AG08396 (cell line): ENCODE measurements around the gene MPPED1.

Experiments used
- DNase-seq: peaks from one replicate; pipeline ENCODE4 v3.0.0; 2012; ENCODE audit warnings: low spot score, mixed read lengths

The MPPED1 gene

DNA sequence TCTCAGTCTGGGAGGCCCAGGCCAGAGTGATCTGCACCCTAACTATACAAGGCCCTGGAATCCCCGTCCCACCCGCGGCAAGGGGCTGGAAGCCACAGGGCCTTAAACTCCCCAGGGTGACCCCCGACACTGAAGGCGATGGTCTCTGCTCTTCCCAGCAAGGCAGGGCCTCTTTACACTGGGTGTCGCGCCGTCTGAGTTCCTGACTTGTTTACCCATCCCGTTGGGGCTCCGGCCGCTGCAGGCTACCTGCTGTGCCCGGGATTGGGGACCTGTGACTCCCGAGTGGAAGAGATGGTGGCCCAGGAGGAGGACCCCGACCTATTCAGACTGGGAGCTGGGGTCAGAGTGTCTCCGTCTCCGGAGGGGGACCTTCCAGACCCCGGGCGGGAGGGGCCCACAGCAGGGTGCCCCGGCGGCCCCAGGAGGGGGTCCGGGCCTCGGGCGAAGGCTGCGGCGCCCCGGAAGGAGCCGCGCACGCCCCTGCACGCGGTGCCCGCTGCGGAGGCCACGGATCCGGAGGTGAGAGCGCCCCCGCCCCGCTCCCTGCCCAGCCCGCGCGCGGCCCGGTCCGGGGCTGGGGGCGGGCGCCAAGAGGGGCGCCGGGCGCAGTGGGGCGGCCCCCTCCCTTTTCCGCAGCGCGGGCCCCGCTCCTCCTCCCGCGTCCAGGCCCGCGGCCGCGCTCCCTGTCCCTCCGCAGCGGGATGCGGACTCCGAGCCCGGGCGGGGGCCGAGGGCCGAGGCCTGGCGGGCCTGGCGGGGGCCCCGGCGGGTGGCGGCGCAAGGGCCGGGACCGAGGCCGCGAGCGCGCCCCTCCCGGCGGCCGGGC, 560 bp upstream of the MPPED1 start:
- no peak for DNase-seq

DNA sequence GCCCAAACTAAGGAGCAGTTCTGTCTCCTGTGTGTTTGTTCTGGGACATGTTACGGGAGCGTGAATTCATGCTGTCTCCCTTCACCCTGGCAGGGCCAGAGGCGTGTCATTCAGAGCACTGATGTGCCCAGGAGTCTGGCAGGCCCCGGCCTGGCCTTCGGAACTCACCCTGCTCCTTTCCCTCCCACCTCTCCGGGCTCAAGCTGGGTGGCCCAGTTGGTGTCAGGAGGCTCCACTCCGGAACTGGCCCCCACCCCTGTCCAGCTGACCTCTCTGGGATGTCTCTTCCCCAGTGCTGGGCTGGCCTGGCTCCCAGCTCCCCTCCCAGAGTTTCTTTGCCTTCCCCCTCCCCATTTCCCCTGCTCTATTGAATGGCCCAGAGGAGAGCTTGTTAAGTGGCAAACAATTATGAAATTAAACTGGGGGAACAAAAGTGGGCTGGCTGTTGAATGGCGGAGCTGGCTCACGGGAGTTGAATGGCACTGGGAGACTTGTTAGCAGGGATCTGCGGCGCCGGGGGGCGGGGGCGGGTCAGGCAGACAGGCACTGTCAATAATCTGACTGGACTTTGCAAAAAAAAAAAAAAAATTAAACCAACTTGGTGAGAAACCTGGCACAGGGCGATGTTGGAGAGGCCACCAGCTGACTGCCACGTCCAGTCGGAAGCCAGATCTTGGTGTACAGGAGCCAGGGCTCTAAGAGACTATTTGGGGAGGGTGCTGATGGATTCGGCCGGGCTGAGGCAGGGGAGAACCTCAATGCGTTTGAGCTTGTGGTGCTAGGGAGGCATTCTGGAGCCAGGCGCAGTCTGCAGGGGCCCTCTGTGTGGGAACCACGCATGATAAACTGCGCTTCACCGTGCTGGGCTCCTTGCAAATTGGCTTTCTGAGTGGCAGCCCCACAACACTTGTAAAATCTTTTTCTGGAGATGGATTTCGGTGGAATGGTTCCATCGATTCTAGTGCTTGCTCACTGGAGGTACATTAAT, 1.3 kb downstream of the MPPED1 start:
- DNase-seq = no peak

- DNase-seq = no peak
Observed at GRCh38 chr22:43413826-43414225, 2.0 kb downstream of the MPPED1 start.

GRCh38 chr22:43415681-43416080, 3.9 kb downstream of the MPPED1 start:
- DNase-seq = no peak

GRCh38 chr22:43417555-43417954, 5.7 kb downstream of the MPPED1 start:
- no peak for DNase-seq

GRCh38 chr22:43418079-43418825, 6.4 kb downstream of the MPPED1 start:
- DNase-seq = no peak

DNA sequence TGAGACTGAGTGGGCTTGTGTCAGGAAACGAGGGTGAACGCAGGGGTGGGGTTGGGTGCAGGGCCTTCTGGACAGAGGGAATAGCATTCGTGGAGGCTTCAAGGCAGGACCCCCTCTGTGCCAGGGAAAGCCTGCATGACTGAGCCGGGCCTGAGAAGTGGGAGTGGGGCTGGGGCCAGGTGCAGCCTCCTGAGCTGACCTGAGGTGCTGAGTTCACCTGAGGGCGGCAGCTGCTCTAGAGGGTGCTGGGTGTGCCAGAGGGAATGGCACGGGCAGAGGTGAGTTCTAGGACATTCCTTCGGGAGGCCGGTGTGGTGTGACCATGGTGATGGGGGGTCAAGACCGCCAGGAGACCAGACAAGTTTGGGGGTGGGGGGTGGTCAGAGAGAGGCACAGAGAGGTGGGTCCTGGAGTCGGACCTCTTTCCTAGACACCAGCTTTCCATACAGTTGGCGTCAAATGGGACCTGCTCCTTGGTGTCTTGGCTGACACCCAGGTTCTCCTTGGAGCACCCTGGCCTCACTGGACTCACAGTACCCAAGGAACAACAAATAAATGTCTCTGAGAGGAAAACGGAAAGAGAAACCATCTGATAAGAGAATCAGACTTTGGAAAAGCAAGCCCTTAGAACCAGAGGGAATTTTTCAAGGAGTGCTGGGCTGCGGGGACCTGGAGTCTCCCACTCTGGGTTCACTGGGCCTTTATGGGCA, 7.7 kb downstream of the MPPED1 start:
- DNase-seq = no peak

DNA sequence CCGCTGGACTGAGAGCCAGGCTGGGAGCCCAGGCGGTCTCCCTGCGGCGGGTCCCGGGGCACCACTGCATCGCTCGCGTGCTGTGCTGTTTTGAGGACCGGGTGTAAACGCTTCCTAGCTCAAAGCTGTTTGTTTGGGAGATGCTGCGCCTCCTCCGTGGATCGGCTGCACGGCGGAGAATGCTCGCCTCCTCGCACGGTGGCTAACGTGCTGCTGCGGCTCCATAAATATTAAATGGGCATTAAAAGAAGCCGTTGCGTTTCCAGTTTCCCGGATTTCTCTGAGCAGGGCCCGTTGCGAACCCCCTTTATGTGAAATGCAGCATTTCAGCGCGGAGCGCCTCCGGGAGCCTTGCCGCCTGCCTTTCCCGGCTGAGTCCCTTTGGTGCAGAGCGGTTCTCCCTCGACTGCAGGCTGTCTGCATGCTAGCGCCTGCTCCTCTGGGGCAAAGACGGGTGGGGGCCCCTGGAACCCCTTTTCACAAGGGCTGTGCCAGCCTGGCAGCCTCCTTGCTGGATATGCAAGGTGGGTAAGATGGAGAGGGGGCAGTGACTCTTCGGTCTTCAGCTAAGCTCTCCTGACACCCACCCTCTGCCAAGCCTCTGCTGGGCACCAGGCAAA, 9.3 kb downstream of the MPPED1 start:
- DNase-seq = no peak

DNA sequence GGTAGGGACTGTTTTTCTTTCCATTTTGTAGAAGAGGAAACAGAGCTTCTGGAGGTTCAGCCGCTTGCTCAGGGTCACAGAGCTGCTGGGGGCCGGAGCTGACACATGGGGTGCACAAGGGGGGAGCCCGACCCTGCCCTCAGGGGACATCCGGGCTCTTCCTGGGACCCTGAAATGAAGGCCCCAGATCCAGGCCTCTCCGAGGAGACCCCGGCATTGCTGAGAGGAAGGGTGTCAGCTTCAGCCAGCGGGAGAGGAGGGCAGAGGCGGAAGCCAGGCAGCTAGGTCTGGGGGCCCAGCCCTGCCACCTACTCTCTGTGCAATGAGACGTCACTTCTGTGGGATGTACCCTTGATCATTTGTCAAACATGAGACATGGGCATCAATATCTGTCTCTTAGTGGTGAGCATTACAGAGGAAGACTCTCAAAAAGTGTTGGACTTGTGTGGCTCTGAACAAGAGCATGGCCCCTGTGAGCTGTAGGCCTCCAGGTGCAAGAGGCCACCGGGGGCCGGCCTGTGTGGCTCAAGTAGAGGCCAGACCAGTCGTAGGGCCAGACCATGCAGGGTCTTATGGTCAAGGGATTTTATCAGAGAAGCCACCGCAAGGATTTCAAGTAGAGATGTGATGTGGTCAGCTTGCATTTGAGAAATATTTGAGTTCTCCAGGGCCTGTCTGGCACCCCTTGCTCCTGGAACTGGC, 10.3 kb downstream of the MPPED1 start:
- DNase-seq = no peak

DNA sequence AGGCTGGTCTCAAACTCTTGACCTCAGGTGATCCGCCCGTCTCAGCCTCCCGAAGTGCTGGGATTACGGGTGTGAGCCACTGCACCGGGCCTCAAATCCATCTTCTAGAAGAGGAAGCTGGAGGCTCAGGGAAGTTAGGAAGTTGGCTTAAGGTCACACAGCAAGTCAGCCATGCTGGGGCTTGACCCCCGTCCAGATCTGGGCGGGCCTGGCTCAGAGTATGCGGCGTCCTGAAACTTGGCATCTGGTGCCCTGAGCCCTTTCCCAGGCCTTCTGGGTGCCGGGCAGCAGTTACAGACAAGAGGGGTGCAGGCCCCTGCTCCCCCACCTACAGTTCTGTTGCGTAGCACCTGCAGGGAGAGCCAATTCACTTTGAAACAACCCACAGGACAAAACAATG, 11.2 kb downstream of the MPPED1 start:
- DNase-seq = no peak

GRCh38 chr22:43424201-43424600, 12.4 kb downstream of the MPPED1 start:
- DNase-seq = no peak

- DNase-seq = no peak
Observed at GRCh38 chr22:43424666-43425630, 13.1 kb downstream of the MPPED1 start.

DNA sequence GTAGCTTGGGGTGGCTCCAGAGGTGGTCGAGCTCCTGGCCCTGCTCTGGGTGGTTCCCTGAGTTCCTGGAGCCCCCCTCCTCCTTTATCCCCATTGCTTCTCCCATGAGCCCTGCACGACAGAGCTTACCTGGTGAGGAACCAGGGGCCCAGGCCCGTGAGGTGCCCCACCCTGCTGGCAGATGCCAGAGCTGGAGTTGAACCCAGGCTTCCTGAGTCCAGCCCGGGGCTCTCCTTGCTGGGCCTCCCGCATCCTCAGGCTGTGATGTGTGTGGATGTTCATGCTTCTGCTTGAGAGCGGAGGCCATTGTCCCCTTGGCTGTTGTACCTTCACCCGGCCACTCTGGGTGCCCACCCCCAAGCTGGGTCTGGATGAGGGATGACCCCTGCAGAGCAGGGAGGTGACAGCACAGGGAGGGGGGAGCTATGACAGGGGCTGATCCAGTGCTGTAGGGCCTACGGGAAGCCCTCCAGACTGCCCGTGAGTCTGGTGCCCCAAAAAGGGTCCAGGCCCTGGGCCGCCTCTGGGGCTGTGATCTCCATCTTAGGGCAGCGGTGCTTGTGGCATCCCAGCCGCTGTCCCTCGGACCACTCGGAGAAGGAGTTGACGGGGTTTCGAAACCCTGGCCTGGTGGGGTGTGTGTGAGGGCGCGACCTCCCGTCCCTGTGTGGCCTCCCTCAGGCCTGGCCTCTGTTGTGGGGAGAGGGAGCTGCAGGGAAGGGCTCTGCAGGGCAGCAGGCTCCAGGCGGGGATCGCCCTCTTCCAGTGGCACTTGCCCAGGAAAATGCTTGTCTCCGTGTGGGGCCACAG, 14.4 kb downstream of the MPPED1 start:
- DNase-seq = no peak

DNA sequence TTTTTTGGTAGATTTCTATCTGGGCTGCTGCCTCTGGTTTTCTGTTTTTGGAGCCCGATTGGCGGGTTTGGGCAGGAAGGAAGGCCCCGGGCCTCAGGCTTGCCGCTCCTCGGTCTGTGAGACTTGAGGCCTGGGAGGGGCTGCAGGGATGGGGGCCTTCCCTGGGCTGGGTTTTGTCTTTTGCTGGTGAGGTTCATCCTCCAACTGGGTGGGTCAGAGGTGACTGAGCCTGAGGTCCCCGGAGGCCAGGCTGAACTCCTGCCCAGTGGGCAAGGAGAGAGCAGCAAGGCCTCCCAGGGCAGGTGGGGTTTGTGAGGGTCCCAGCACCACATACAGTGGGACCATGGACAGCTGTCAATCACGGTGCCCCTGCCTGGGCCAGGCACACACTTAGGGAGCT, 15.0 kb downstream of the MPPED1 start:
- no peak for DNase-seq

DNA sequence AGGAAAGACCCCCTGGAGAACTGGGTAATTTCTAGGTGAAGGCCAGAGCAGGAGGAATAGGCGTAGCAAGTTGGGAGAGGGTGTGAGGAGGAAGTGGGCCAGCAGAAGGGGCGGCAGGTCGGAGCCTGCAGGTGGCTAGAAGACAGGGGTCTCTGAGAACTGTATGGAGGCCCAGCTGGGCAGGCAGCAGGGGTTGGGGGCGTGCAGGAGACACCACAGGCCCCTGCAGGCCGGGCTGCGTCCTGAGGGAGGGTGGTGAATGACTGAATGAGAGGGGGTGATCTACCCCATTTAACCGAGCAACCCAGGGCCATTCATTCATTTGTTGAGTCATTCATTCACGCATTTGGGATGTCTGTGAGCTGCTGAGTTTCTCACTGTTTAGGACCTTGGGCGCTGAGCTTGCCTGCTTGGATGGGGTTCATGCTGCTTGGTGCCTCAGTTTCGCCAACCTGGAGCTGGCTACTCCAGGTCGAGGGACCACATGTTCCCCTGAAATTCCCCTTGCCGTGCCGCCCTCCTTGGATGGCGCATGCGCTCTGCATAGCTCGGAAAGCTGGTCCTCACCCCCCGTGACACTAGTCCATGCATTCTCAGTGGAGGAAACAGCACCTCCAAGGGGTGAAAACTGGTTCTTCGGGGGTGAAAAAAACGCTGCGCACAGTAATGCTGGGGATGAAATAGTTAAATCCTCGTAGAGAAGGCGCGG, 15.6 kb downstream of the MPPED1 start:
- no peak for DNase-seq

DNA sequence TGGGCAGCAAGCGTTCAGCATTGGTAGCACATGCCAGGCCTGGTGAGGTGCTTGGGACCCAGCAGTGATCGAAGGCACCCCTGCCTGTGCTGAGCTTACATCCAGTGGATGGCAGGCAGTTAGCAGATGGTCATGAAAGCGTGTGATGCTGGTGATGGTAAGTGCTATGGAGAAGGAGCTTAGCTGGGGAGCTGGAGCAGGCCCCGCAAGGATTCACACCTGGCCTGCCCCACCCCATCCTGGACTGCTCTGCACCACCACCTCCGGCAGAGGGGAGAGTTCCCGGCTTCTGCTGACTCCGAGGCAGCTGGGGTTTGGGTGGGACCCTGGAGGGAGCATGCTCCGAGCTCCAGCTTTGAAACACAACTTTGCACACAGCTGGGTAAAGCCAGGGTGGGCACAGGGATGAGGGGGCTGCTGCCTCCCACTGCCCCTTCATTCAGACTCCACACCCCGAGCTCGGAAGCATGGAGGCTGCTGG, 16.2 kb downstream of the MPPED1 start:
- DNase-seq = no peak

DNA sequence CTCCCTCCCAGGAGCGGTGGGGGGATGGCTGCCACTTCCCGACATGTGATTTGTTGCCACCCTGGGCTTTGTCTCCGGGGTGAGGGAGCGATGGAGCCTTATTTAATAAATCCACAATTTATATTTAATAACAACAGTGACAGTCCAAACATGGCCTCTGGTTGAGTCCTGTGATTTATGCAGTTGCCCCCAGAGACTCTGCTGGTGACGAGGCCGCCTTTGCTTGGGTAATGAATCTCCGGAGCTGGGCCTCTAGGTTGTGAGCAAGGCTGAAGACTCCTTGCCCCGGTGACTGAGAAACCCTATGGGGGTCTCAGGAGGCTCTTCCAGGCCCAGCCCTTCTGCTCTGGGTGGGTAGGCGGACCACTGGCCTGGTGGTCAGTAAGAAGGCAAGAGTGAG, 16.7 kb downstream of the MPPED1 start:
- no peak for DNase-seq

GRCh38 chr22:43429426-43429825, 17.6 kb downstream of the MPPED1 start:
- no peak for DNase-seq
